NOMO-1 (cell line): Measurements from ENCODE around the gene PIAS1.
A peak's percentile ranks its signal among the peaks of the same experiment; 100 is the strongest.
"Not testable (repeated sequence)": the region's sequence is repeated elsewhere in the genome, so short reads cannot be mapped to it uniquely, and the experiment has no call there.

Experiments
- DNase-seq, 2 experiments: peaks; one replicate each; lab custom pipeline; 2025; ENCODE audit not compliant: unreplicated experiment in 2 of 2; lab: John Stamatoyannopoulos, UW

PIAS1 gene

DNA sequence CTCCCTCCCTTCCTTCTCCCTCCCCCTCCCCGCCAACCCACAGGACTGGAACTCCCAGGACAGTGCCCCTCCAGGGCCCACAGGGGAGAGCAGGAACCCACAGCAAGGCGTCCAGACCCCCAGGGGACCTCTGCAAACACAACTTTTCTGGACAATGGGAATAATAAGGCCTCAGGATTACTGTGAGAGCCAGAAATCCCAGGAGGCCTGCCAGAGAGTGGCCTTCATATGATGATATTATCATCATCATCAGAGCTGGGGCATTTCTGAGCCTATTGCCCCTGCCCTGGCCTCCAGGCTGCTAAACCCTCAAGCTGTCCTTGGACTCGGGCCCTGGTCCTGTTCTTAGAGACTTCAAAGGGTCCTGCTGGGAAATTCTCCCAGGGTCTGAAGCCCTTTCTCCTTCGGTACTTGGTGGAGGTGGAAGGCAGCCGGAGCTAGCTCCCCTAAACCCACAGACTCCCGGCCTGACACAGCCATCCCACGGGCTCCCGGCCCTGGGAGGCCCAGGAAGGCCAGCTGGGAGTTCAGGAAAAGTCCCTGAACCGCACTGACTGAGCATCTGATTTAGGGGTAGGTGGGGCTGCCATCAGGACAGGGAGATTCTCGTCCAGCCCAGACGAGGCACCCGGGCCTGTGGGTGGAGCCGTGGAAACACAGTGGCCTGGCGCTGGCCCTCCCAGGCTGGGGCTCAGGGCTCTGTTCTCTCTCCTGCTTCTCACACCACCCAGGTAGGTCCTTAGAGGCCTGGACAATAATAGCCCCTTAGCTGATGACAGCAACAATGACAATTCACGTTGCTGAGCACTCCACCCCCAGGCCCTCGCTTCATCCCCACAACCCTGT is 146.1 kb downstream of the PIAS1 start:
- DNase-seq: no peak

DNA sequence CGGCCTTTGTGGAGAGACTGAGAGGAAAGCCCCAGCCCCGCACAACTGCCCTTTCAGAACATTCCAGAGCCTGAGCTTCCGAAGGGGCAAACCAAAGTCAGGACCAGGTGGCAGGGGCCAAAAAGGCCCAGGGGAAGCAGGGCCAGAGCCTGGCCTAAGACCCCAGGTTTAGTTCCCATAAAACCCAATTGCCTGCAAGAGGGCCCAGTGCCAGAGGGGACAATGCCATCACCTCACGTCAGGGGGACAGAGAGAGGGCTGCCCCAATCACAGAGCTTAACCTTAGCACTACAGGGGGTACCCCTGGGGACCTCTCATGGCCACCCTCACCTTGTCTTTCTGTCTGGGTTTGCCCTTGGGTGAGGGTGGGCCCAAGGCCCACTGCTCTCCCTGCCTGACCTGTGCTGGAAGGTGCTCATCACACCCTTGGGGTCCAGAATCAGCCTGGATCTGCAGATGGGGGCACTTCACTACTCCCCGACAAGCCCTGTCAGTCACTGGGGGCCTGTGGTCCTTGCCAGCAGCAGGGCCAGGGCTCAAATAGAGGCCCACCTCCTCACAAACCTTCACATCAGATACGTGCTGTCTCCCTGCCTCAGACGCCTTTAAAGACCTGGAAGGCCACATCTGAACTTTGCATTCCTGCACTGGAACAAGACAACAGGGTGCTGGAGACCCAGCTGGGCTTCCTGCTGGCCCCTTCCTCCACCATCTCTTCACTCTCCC is 147.2 kb downstream of the PIAS1 start:
- DNase-seq: no peak

- no peak for DNase-seq
Measured at GRCh38 chr15:68201879-68202261, 147.8 kb downstream of the PIAS1 start.

- DNase-seq: not testable (repeated sequence)
Measured at GRCh38 chr15:68202994-68203393, 148.9 kb downstream of the PIAS1 start.

DNA sequence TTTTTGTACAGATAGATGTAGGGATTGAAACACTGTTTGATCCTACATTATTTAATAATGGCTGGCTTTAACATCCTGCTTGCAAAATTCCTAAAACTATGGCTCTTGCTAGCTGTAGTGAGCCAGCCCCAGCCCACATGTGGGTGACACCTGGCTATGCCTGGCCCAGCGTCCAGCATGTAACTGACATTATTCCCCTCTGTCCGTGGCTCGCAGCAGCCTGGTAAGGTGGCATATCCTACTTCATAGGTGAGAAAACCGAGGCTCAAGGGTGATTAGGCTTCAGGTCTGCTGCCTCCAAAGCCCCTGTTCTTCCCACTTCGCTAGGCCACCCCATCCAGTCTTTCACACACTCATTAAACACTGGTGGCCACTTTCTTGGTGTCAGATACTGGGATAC is 149.4 kb downstream of the PIAS1 start:
- DNase-seq: no peak

- DNase-seq: no peak
Measured at GRCh38 chr15:68203956-68204355, 149.8 kb downstream of the PIAS1 start.

GRCh38 chr15:68204361-68204760 is 150.2 kb downstream of the PIAS1 start:
- DNase-seq: no peak

DNA sequence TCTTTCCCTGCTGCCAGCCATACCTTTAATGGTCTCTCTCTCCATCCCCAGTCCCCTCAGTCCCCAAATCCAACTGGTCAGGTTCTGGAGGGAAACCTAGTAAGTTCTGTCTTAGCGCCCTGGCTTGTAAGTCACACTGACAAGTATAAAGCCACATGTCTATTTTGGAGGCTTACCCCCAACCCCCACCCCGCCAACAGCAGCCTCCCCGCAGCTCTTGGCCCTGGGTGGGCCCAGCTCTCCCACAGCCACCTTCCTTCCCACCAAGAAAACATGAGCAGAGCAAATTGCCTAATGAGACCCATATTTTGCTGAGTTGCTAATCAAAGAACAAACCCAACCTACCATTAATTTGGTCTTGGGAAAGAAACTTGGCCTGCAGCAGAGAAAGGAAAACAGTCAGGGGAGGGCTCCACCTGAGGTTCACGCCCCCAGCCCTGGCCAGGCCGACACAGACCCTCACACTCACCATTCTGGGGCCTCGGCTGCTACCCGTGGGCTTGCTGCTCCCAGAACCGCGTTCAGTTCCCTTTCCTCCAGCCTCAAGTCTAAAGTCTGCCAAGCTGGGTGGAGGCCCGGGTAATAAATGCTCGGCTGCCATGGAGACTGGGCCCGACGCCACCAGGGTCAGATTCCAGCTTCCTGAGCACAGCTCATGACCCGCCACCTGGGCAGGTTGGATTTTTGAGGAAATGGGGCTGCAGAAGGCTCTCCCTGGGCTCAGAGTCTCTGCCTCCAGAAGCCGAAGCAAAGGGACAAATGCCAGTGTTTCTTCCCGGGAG is 150.9 kb downstream of the PIAS1 start, which contains the start of gene CALML4:
Gene CALML4 (minus strand): TSS at position 557 of the 782 bp plus-strand sequence. CDS start 85 bp downstream, at position 472.
- DNase-seq: peak in 1 of 2 experiments; percentile 52

DNA sequence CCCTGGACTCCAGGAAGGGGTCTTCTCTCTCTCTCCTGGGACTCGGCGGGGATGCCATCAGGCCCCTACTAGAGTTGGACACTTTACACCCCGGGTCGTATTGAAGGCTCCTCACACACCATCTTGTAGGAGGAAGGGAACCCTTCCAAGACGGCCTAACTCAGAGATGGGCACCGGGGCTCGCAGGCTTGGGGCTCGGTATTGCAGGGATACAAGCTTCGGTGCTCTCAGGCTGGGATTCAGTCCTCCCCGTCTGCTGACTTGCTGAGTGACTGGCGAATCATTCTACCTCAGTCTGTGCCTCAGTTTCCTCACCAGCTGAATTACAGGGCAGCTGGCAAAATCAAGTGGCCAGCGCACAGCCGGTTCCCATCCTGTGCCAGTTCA is 151.4 kb downstream of the PIAS1 start:
- no peak for DNase-seq

- peak; percentile 63 to 88 for DNase-seq
Measured at GRCh38 chr15:68205954-68206539, 151.9 kb downstream of the PIAS1 start.

DNA sequence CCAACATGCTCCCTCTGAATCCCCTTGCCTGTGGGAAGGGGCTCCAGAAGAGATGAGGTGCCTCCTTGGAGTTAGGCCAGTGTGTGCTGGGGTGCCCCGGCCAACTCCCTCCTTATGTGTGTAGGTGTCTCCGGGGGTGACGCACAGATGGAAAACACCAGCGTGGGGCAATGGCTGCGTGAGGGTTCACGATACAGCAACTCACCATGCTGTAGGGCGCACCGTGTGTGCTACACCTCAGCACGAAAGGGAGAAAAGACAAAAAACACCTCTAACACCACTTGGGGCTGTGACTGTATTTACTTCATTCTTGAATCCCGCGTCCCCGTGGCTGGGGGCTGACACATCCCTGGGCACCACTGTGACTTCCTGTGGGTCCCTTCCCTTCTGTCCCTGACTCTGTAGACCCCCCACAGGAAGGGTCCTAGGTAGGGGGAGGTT is 152.6 kb downstream of the PIAS1 start:
- no peak for DNase-seq

GRCh38 chr15:68207176-68207935 is 153.2 kb downstream of the PIAS1 start:
- DNase-seq: no peak

- no peak for DNase-seq
Measured at GRCh38 chr15:68208136-68208535, 154.0 kb downstream of the PIAS1 start.

DNA sequence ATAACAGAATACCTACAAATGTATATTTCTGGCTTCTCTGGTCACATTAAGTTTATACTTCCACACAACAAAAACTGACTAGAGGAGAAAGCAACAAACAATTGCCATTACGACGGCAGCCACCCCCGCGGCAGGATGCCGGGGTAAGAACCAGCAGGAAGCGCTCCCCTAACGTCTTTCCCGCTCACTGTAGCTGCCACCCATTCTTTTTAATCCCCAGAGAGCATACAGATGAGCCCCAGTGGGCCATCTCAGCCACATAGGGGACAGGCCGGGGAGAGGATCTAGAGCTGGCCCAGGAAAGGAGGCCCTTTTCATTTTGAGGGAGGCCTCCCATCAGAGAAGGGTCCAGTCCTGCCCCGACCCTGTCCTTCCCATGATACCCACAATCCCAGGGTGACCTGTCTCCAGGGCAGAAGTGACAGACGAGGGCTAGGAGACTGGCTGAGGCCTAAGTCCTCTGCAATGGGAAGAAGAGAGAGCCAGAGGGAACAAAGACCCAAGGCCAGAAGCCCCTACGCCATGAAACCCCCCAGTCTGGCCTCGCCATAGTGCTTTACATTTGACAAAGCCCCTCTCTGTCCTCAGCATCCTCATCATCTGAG is 154.6 kb downstream of the PIAS1 start:
- DNase-seq: no peak

DNA sequence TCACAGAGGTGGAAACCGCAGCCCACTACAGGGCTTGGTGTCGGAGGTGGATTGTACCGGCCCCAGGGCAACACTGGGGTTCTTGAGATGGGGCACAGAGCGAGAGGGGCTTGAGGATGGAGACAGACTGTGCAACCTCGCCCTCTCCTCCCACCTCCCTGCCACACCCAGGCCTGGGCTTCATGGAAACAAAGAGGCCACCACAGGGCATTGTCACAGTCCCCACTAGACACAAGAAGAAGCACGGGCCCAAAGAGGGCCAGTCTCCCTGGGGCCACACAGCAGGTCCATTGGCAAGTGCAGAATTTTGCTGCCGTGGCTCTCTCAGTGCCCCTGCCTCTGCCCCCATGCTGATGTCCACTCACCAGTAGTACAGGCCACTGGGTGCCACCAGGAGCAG is 155.2 kb downstream of the PIAS1 start:
- no peak for DNase-seq

GRCh38 chr15:68209735-68210408 is 155.8 kb downstream of the PIAS1 start:
- no peak for DNase-seq

DNA sequence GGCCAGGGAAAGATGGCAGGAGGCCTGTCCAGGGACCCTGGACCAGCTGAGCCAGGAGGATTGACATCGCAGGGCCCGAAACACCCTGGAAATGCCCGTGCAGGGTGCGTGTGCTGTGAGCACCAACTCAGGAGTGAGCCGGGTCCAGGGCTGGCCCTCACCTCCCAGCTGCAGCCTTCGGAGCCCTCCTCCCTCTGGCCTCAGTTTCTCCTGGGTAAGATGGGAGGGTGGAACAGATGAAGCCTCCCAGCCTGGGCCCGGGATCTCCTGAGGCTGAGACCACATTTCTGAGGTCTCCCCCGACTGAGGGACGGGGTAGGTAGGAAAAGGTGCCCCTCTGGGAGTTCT is 156.3 kb downstream of the PIAS1 start:
- DNase-seq: no peak

DNA sequence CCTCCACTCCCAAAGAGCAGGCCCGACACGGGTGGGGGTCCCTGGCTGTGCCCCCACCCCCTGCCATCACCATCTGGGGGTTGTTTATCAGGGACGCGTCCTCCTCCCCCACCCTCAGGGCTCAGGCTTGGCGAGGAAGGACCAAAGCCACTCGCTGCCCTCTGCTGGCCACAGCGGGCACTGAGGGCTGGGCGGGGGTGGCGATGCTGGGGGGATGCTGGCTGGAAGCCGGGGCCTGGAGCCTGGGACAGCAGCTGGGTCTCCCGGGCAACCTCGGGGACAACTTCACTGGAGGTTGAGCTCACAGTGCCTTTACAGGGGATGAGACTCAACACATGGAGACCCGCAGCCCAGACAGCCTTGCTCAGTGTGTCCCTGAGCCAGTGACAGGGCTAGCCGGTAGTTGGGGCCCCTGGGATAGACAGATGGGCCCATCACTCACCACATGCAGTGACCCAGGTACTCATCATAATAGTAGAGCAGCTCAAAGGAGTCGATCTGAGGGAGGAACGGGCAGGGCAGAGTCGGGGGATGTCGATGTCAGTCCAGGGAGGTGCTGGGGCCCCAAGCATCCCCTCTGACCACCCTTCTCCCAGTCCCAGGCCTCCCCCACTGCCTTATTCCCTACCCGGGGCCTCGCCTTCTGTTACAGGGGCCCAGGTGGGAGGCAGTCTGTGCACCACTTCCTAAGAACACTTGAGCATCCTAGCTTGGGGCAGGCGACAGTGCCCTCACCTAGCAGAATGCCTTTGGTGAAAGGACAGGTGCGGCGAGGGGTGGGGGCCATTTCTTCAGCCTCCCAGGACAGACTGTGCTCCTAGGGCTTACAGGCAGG is 156.9 kb downstream of the PIAS1 start:
- DNase-seq: peak; percentile 20 to 28
